ENCODE results near the gene SLC6A8. TPM values are rescaled to one million over a fixed set of nuclear protein-coding genes. Genes with fewer than 3 reads are reported as not detected.
"Not testable (repeated sequence)": the region's sequence is repeated elsewhere in the genome, so short reads cannot be mapped to it uniquely, and the experiment has no call there.

SLC6A8 gene
- total and polyA plus RNA-seq, 2 donors (not counting 3 experiments of a cell fraction or from before 2014, with no cell fraction given) = 22.7 to 23.6 TPM

- POLR2A ChIA-PET = not testable (repeated sequence)
These were observed 6.5 kb downstream of the SLC6A8 start for GRCh38 chrX:153694256-153694655.

GRCh38 chrX:153694687-153695270, 7.1 kb downstream of the SLC6A8 start:
- ChIA-PET CTCF (no interaction called here), POLR2A (no interaction called here)
- no peak for DNase-seq (ENCODE audit: low read depth, low spot score)

More at GRCh38 chrX:153694256-153694655, 6.5 kb downstream of the SLC6A8 start:
- H3K27me3 ChIP-seq (ENCODE audit: control insufficient read depth in 2 of 2, insufficient read depth in 2 of 2, low read length in 2 of 2); H3K79me2 ChIP-seq (ENCODE audit: control insufficient read depth, insufficient read depth, low read length); H3K4me1 ChIP-seq (ENCODE audit: control insufficient read depth, extremely low read depth, insufficient read depth, low read length); H2AFZ ChIP-seq (ENCODE audit: low read depth, low read length); H3K9me3 ChIP-seq (replicated peaks; ENCODE audit: control insufficient read depth, insufficient read depth, low read length); H3K36me3 ChIP-seq (ENCODE audit: control insufficient read depth in 2 of 2, extremely low read depth in 1 of 2, insufficient read depth in 2 of 2, low read length in 2 of 2); dilution Hi-C loops (cut with MboI; ENCODE audit: extremely low pct_ligation_motif_present, low sequenced_read_pairs); FAIRE-seq; H3K4me2 ChIP-seq (ENCODE audit: insufficient read depth, low read length); H4K20me1 ChIP-seq (replicated peaks; ENCODE audit: control insufficient read depth, extremely low read depth, insufficient read depth, low read length); intact Hi-C loops (cut with micrococcal nuclease); H3K9me1 ChIP-seq (replicated peaks; ENCODE audit: control insufficient read depth, extremely low read depth, insufficient read depth, low read length); H3K27ac ChIP-seq (ENCODE audit: insufficient read depth, low read depth, low read length); DNase-seq (ENCODE audit: low read depth, low spot score); H3K4me3 ChIP-seq (replicated peaks in 1 of 3; ENCODE audit: insufficient read depth in 1 of 3, low read depth in 1 of 3, low read length in 3 of 3); BruUV-seq (replicated peaks); CTCF ChIA-PET; H3K9ac ChIP-seq (replicated peaks; ENCODE audit: extremely low read depth, insufficient read depth, low read length): not testable (repeated sequence)

More at GRCh38 chrX:153694687-153695270, 7.1 kb downstream of the SLC6A8 start:
- intact Hi-C loops (cut with micrococcal nuclease) (no loop called here), dilution Hi-C loops (cut with MboI; ENCODE audit: extremely low pct_ligation_motif_present, low sequenced_read_pairs) (no loop called here)
- Histone ChIP-seq H3K4me3 (replicated peaks in 1 of 3; ENCODE audit: insufficient read depth in 1 of 3, low read depth in 1 of 3, low read length in 3 of 3) (no peak overlapping the region), H3K9me1 (replicated peaks; ENCODE audit: control insufficient read depth, extremely low read depth, insufficient read depth, low read length) (no peaks in the 10 kb centered on the region), H2AFZ (ENCODE audit: low read depth, low read length) (no peak overlapping the region), H3K36me3 (ENCODE audit: control insufficient read depth in 2 of 2, extremely low read depth in 1 of 2, insufficient read depth in 2 of 2, low read length in 2 of 2) (peaks cover 0 to 3% of the 10 kb centered on the region in 2 experiments), H4K20me1 (replicated peaks; ENCODE audit: control insufficient read depth, extremely low read depth, insufficient read depth, low read length) (no peaks in the 10 kb centered on the region), H3K27ac (ENCODE audit: insufficient read depth, low read depth, low read length) (no peak overlapping the region), H3K9ac (replicated peaks; ENCODE audit: extremely low read depth, insufficient read depth, low read length) (no peak overlapping the region), H3K27me3 (ENCODE audit: control insufficient read depth in 2 of 2, insufficient read depth in 2 of 2, low read length in 2 of 2) (no peaks in the 10 kb centered on the region), H3K4me2 (ENCODE audit: insufficient read depth, low read length) (no peak overlapping the region), H3K9me3 (replicated peaks; ENCODE audit: control insufficient read depth, insufficient read depth, low read length) (no peaks in the 10 kb centered on the region), H3K4me1 (ENCODE audit: control insufficient read depth, extremely low read depth, insufficient read depth, low read length) (peaks cover 3% of the 10 kb centered on the region), H3K79me2 (ENCODE audit: control insufficient read depth, insufficient read depth, low read length) (no peaks in the 10 kb centered on the region)
- TF ChIP-seq GATA2 (IDR thresholded peaks at IDR 0.05; ENCODE audit: insufficient read depth, insufficient read length, low read depth, low read length) = no peak
- TSS peak; percentile 21 for BruUV-seq (replicated peaks)
- no peak for FAIRE-seq
